Neuronal stem cell (in vitro differentiated cells): ENCODE results near the gene NEK11.
A peak's percentile ranks its signal among the peaks of the same experiment; 100 is the strongest.

Source experiments
- DNase-seq: peaks from one replicate; pipeline ENCODE4 v3.0.0-alpha.2; 2013; ENCODE audit warnings: low spot score
- H2AFZ ChIP-seq: one replicate; pipeline ENCODE4 v1.6.1; 2013; ENCODE audit warnings: mild to moderate bottlenecking, low read length, inconsistent platforms
- H2AK5ac ChIP-seq: 2 replicates; pipeline ENCODE4 v1.6.1; 2013; ENCODE audit warnings: low read depth, mild to moderate bottlenecking, inconsistent platforms, low read length, moderate library complexity, mixed read lengths
- H2BK120ac ChIP-seq: 2 replicates; pipeline ENCODE4 v1.6.1; 2013; ENCODE audit warnings: low read depth, mild to moderate bottlenecking, inconsistent platforms, low read length, moderate library complexity, mixed read lengths
- H2BK12ac ChIP-seq: one replicate; pipeline ENCODE4 v1.6.1; 2013; ENCODE audit warnings: low read length, inconsistent platforms
- H2BK15ac ChIP-seq: 2 replicates; pipeline ENCODE4 v1.6.1; 2013; ENCODE audit warnings: mild to moderate bottlenecking, low read length, inconsistent platforms, mixed read lengths
- H2BK5ac ChIP-seq: one replicate; pipeline ENCODE4 v1.6.1; 2013; ENCODE audit warnings: inconsistent platforms, mild to moderate bottlenecking, low read length, moderate library complexity
- H3K14ac ChIP-seq: one replicate; pipeline ENCODE4 v1.6.1; 2013; ENCODE audit warnings: low read length, inconsistent platforms
- H3K18ac ChIP-seq: 2 replicates; pipeline ENCODE4 v1.6.1; 2013; ENCODE audit warnings: low read length, inconsistent platforms
- H3K23ac ChIP-seq: 2 replicates; pipeline ENCODE4 v1.6.1; 2013; ENCODE audit warnings: low read depth, mild to moderate bottlenecking, mixed read lengths, low read length, inconsistent platforms; ENCODE audit not compliant: poor library complexity
- H3K27ac ChIP-seq: replicated peaks from 3 replicates; pipeline ENCODE4 v1.5.1; 2013; ENCODE audit warnings: low read length, inconsistent platforms
- H3K27me3 ChIP-seq, 3 experiments: 2 replicates each; pipeline ENCODE4 v1.6.1; 2013; ENCODE audit warnings: low read length in 3 of 3, mild to moderate bottlenecking in 2 of 3, inconsistent platforms in 1 of 3, low read depth in 1 of 3, mixed read lengths in 1 of 3, moderate library complexity in 1 of 3; ENCODE audit not compliant: control insufficient read depth in 3 of 3, insufficient read depth in 3 of 3
- H3K36me3 ChIP-seq, 2 donors: replicated peaks in 1 of 2; 2 replicates each; pipeline ENCODE4 v1.6.1; 2013; ENCODE audit warnings: low read length in 2 of 2; ENCODE audit not compliant: control insufficient read depth in 2 of 2, insufficient read depth in 2 of 2
- H3K4ac ChIP-seq: 2 replicates; pipeline ENCODE4 v1.6.1; 2013; ENCODE audit warnings: inconsistent platforms, mild to moderate bottlenecking, low read length, moderate library complexity
- H3K4me1 ChIP-seq, 2 donors: 1 replicate in 1 of 2; 2 replicates in 1 of 2; pipeline ENCODE4 v1.6.1; 2013; ENCODE audit warnings: low read length in 2 of 2, low read depth in 1 of 2; ENCODE audit not compliant: control insufficient read depth in 2 of 2, insufficient read depth in 1 of 2
- H3K4me2 ChIP-seq: one replicate; pipeline ENCODE4 v1.6.1; 2013; ENCODE audit warnings: mild to moderate bottlenecking, low read length, inconsistent platforms; ENCODE audit not compliant: insufficient read depth, poor library complexity, severe bottlenecking
- H3K4me3 ChIP-seq, 2 donors: 2 replicates each; pipeline ENCODE4 v1.5.1; 2013; ENCODE audit warnings: low read length in 2 of 2, mild to moderate bottlenecking in 2 of 2, inconsistent platforms in 1 of 2, moderate library complexity in 1 of 2
- H3K79me1 ChIP-seq: one replicate; pipeline ENCODE4 v1.6.1; 2013; ENCODE audit warnings: low read depth, mild to moderate bottlenecking, inconsistent platforms, low read length, moderate library complexity
- H3K9ac ChIP-seq: one replicate; pipeline ENCODE4 v1.6.1; 2013; ENCODE audit warnings: mild to moderate bottlenecking, low read depth, low read length, inconsistent platforms; ENCODE audit not compliant: poor library complexity
- H3K9me3 ChIP-seq, 2 donors: replicated peaks in 1 of 2; 2 replicates each; pipeline versions ENCODE3 to v1.6.1; 2013; ENCODE audit warnings: low read length in 2 of 2, mild to moderate bottlenecking in 2 of 2, inconsistent platforms in 1 of 2, low read depth in 1 of 2, mixed read lengths in 1 of 2, moderate library complexity in 1 of 2; ENCODE audit not compliant: control insufficient read depth in 2 of 2, insufficient read depth in 1 of 2
- H4K8ac ChIP-seq: one replicate; pipeline ENCODE4 v1.6.1; 2013; ENCODE audit warnings: low read depth, mild to moderate bottlenecking, inconsistent platforms, low read length, moderate library complexity
- H4K91ac ChIP-seq: one replicate; pipeline ENCODE4 v1.6.1; 2013; ENCODE audit warnings: low read length, low read depth, mild to moderate bottlenecking, inconsistent platforms; ENCODE audit not compliant: poor library complexity
- WGBS, 2 donors: extraction: QIAGEN DNeasy Blood & Tissue Kit; methylation state at CpG; one replicate each; pipeline ENCODE4 v1.1.7; 2013; ENCODE audit warnings: missing lambda C conversion rate in 2 of 2, mixed read lengths in 1 of 2; ENCODE audit not compliant: insufficient read length in 2 of 2, insufficient replicate concordance in 1 of 2; ENCODE audit errors: extremely low coverage in 2 of 2; 5-methylcytosine and 5-hydroxymethylcytosine counted together

NEK11 gene

GRCh38 chr3:131387796-131388489 is 361.3 kb downstream of the NEK11 start:
- H2BK5ac ChIP-seq, result no peak overlapping the region
- H2BK120ac ChIP-seq, result no peak overlapping the region
- no peaks in the 10 kb centered on the region for H3K9me3 ChIP-seq
- no peak for DNase-seq
- no peak overlapping the region for H2BK12ac ChIP-seq
- H3K23ac ChIP-seq, result no peak overlapping the region
- no peak overlapping the region for H2AFZ ChIP-seq
- WGBS, 2 donors, result no CpG with 5 or more reads among the region's 1 CpG
- H4K91ac ChIP-seq, result no peak overlapping the region
- no peak overlapping the region for H2AK5ac ChIP-seq
- no peak overlapping the region for H3K4me3 ChIP-seq
- H4K8ac ChIP-seq, result no peak overlapping the region
- H3K9ac ChIP-seq, result no peak overlapping the region
- no peak overlapping the region for H2BK15ac ChIP-seq
- H3K27ac ChIP-seq, result no peak overlapping the region
- no peaks in the 10 kb centered on the region for H3K27me3 ChIP-seq
- H3K4me1 ChIP-seq, result no peaks in the 10 kb centered on the region
- no peak overlapping the region for H3K18ac ChIP-seq
- no peak overlapping the region for H3K4me2 ChIP-seq
- H3K36me3 ChIP-seq, result peaks cover 19 to 38% of the 10 kb centered on the region in 2 donors
- no peak overlapping the region for H3K4ac ChIP-seq
- H3K14ac ChIP-seq, result no peak overlapping the region
- H3K79me1 ChIP-seq, result peaks cover 2% of the 10 kb centered on the region

DNA sequence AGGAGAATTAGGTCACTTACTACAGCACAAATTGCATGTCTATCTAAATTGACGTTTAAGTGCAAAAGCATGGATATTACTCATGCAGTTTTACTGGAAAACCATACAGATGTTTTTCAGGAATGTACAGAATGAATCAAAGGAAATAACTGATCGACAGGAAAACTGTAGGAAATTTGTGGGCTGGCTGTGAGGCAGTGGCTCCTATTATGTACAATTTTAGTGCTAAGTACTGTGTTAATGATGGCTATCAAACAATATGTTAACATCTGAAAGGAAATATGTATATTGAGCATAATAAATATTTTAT is 361.8 kb downstream of the NEK11 start:
- no peak overlapping the region for H2BK12ac ChIP-seq
- no peak overlapping the region for H3K14ac ChIP-seq
- H2BK120ac ChIP-seq, result no peak overlapping the region
- no peak overlapping the region for H4K91ac ChIP-seq
- H3K23ac ChIP-seq, result no peak overlapping the region
- peaks cover under 1% of the 10 kb centered on the region for H3K79me1 ChIP-seq
- H3K27me3 ChIP-seq, result no peaks in the 10 kb centered on the region
- no peak overlapping the region for H3K4ac ChIP-seq
- H4K8ac ChIP-seq, result no peak overlapping the region
- no peak overlapping the region for H2AK5ac ChIP-seq
- WGBS, 2 donors, result no CpG with 5 or more reads among the region's 2 CpGs
- no peak overlapping the region for H3K18ac ChIP-seq
- no peak overlapping the region for H2AFZ ChIP-seq
- no peaks in the 10 kb centered on the region for H3K9me3 ChIP-seq
- H2BK15ac ChIP-seq, result no peak overlapping the region
- no peak overlapping the region for H2BK5ac ChIP-seq
- no peak overlapping the region for H3K9ac ChIP-seq
- no peak overlapping the region for H3K27ac ChIP-seq
- H3K36me3 ChIP-seq, result peaks cover 15 to 33% of the 10 kb centered on the region in 2 donors
- H3K4me2 ChIP-seq, result no peak overlapping the region
- H3K4me1 ChIP-seq, result no peaks in the 10 kb centered on the region
- DNase-seq, result no peak
- no peak overlapping the region for H3K4me3 ChIP-seq

DNA sequence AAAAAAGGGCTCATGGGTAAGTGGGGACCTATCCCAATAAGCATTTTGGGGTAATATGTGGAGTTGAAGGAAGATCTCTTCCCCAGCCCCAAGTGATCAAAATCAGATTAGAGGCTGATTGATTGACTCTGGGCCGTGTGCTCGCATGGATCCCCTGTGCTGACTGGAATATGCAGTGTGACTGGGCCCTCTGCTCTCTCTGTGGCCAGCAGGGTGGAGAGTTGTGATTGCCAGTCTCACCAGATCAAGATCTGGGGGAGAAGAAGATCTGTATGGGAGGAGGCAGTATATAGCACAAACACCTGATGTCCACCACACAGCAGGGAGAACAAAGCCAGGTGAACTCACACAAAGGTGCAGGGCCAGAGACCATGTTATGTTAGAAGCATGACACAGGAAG is 363.7 kb downstream of the NEK11 start:
- H3K14ac ChIP-seq, result peak overlapping the region; percentile 31
- H3K36me3 ChIP-seq, result peaks cover 9 to 14% of the 10 kb centered on the region in 2 donors
- no peak overlapping the region for H2BK5ac ChIP-seq
- no peak overlapping the region for H3K27ac ChIP-seq
- no peaks in the 10 kb centered on the region for H3K27me3 ChIP-seq
- H3K4me1 ChIP-seq, result no peaks in the 10 kb centered on the region
- H3K9me3 ChIP-seq, result no peaks in the 10 kb centered on the region
- no peak for DNase-seq
- H4K91ac ChIP-seq, result no peak overlapping the region
- H2BK15ac ChIP-seq, result no peak overlapping the region
- H3K4ac ChIP-seq, result no peak overlapping the region
- H3K9ac ChIP-seq, result no peak overlapping the region
- WGBS, 2 donors, result no CpG with 5 or more reads among the region's 2 CpGs
- H3K4me2 ChIP-seq, result no peak overlapping the region
- H3K4me3 ChIP-seq, result no peak overlapping the region
- no peak overlapping the region for H3K18ac ChIP-seq
- no peaks in the 10 kb centered on the region for H3K79me1 ChIP-seq
- no peak overlapping the region for H2AFZ ChIP-seq
- no peak overlapping the region for H2BK12ac ChIP-seq
- no peak overlapping the region for H2AK5ac ChIP-seq
- H4K8ac ChIP-seq, result no peak overlapping the region
- no peak overlapping the region for H2BK120ac ChIP-seq
- no peak overlapping the region for H3K23ac ChIP-seq

DNA sequence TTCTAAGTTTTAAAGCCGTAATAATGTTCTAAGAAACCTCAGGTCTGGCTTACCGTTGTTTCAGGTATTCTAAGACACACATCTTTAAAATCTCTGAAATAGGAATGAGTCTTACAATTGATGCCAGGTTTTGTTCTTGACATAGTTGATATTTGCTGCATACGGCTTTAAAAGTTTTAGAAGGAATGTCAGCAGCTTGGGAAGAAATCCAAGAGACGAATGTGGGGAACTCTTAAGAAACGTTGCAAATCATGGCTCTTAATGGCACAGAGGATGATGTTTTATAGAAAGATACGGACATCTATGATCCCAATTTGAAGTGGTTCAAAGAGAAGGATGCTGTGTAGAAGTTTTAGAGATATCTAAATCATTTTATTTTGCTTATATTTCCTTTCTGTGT is 366.4 kb downstream of the NEK11 start:
- H3K27ac ChIP-seq, result no peak overlapping the region
- no peak overlapping the region for H2AFZ ChIP-seq
- H2BK15ac ChIP-seq, result no peak overlapping the region
- no CpG with 5 or more reads among the region's 6 CpGs for WGBS, 2 donors
- H3K9me3 ChIP-seq, result no peaks in the 10 kb centered on the region
- no peaks in the 10 kb centered on the region for H3K27me3 ChIP-seq
- H3K18ac ChIP-seq, result no peak overlapping the region
- no peaks in the 10 kb centered on the region for H3K36me3 ChIP-seq
- no peak overlapping the region for H3K4ac ChIP-seq
- no peak for DNase-seq
- H4K91ac ChIP-seq, result no peak overlapping the region
- H2BK5ac ChIP-seq, result no peak overlapping the region
- no peak overlapping the region for H3K14ac ChIP-seq
- no peak overlapping the region for H4K8ac ChIP-seq
- no peak overlapping the region for H3K4me2 ChIP-seq
- H2BK120ac ChIP-seq, result no peak overlapping the region
- no peak overlapping the region for H3K4me3 ChIP-seq
- no peak overlapping the region for H3K9ac ChIP-seq
- H3K23ac ChIP-seq, result no peak overlapping the region
- no peak overlapping the region for H2AK5ac ChIP-seq
- H3K79me1 ChIP-seq, result no peaks in the 10 kb centered on the region
- H3K4me1 ChIP-seq, result no peaks in the 10 kb centered on the region
- H2BK12ac ChIP-seq, result no peak overlapping the region
